GM19238 (cell line): Measurements from ENCODE around the gene RAB3IL1.
"Not testable (repeated sequence)": the region's sequence is repeated elsewhere in the genome, so short reads cannot be mapped to it uniquely, and the experiment has no call there.

Experiments used
- DNase-seq: peaks from one replicate; pipeline ENCODE4 v3.0.0; 2011; ENCODE audit warnings: low spot score; ENCODE audit not compliant: insufficient read length

RAB3IL1 gene

GRCh38 chr11:61887839-61888494 lies 29.4 kb downstream of the RAB3IL1 start:
- no peak for DNase-seq

DNA sequence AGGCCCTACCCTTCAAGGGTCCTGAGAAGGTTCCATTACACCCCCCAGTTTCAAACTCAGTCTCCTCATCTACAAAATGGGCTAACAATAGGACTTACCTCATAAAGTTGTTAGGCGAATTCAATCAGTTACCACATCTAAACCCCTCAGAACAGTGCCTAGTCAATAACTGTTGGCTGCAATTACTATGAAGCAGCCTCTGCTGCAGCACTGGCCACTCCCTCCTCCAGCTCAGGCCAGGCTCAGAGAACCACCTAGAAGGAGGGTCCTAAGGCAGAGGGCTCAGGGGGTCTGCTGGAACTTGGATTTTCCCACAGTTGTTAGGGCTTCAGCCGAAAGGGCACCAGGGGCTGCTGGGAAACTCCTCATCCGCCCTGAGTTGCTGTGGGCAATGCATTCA lies 30.7 kb downstream of the RAB3IL1 start:
- no peak for DNase-seq

DNA sequence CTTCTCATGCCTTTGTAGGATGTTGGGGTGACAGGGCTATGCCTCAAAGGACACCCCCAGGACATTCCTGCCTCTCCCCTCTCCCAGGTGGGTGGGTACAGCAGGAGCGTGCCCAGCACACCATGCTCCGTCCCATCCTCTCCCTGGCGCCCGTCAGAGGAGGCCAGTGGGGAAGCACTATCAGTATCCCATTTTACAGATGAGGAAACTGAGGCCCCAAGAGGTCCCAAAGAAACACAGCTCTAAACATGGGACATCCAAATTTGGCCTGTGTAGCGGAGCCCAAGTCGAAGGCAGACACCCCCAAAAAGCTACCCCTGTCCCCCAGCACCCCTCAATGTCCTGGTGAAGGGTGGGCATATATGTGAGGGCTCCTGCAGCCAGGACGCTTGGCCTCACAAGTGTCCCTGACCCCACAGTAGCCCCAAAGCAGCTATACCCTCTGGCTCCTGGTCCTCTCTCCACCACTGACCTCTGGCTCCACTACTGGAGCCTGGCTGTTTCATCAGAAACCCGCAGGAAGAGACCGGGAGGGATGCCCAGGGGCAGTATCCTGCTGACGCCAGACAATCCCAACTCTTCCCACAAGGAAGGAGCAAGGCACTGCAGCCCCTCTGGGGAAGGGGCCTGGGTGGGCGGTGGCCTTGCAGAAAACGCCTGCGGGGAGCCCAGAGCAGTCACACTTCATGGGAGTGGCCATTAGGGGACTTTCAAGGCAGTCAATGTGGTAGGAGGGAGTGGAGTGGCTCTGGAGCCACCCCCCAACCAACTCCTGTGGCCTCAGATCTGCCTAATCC lies 31.4 kb downstream of the RAB3IL1 start:
- no peak for DNase-seq

DNA sequence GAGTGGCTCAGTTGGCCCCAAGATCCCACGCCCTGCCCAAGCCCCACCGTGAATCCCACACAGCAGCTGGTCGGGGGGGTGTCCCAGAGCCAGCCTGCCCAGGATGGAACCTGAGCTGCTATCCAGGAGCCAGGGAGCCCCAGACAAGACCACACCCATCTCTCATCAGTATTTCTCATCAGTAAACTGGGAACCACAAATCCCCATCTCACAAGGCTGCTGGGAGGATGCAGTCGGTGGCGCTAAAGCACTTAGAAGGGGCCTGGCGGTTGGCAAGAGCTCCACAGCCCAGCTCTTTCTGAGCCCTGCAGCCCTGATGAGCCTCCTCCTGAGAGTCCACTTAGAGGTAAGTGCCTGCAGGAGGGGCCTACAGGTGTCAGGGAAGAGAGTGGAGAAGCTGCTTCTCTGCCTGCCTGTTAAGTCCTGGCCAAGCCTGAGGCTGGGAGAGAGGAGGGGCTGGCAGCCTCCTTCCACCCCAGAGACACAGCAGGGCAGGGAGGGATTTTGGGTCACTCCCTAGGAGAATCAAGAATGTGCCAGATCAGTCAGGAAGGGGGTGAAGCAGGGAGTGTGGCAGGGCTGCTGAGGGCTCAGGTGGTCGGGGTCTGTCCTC lies 32.1 kb downstream of the RAB3IL1 start:
- DNase-seq, result no peak

DNA sequence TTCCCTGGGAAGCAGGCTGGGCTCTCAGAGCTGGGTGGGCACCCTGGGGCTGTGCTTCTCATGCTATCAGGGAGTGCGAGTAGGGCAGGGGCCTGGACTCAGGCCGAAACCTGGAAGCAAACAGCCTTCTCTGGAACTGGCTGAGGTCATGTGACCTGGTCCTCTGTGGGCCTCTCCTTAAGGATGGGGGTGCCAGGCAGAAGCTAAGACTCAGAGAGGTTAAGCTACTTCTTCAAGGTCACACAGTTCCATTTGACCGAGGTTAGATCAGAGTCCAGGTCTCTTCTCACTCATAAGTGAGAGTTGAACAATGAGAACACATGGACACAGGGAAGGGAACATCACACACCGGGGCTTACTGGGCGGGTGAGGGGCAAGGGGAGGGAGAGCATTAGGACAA lies 33.4 kb downstream of the RAB3IL1 start:
- no peak for DNase-seq

GRCh38 chr11:61883327-61883726 lies 34.0 kb downstream of the RAB3IL1 start:
- DNase-seq, result no peak

- no peak for DNase-seq
Measured at GRCh38 chr11:61882879-61883278, 34.5 kb downstream of the RAB3IL1 start.

GRCh38 chr11:61882267-61882666 lies 35.1 kb downstream of the RAB3IL1 start:
- not testable (repeated sequence) for DNase-seq

DNA sequence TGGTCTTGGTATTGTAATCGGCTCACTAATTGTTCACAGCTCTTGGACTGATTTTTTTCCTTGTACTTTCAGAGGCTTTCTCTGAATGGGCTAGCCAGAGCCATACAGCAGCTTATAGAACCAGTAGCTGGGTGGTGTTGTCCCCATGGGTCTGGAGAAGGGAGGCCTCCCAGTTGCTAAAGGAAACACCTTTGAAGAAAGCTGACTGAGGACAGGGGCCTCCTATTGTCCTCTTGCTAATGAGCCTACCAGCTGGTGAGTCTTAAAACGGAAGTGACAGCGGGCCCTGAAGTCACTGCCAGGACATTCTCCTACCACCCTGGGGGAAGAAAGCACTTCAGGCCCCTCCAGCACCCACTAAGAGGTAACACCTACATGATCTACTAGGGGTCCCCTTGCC lies 36.0 kb downstream of the RAB3IL1 start:
- no peak for DNase-seq

DNA sequence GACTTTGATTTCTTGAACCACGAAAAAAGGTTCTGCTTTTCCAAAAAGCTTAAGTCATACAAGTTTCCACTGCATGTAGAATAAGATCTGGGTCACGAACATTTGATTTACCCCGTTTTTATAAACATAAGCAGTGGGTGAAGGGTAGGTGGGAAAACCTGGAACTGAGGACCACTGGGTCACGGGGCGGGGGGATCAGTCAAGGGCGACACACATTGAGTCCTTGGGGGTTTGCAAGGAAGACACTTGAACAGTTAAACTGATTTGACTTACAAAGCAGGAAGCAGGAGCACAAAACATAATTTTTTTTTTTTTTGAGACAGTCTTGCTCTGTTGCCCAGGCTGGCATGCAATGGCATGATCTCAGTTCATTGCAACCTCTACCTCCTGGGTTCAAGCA lies 36.9 kb downstream of the RAB3IL1 start:
- no peak for DNase-seq

DNA sequence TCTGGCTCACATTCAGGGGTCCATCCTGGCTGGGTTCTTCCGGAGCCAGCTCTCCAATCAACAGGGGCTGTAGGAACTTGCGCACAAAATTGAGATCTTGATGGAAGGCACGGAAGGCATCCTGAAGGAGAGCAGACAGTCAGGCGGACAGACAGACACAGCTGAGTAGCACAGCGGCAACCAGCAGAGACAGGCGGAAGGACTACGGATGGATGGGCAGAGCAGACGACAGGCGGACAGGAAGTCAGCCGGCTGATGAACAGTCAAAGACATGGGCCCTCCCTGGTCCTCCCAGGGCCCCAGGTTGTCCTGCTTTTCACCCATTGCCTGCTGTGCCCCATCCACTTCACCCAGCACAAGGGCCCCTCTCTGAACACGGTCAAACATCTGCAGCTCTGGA lies 37.3 kb downstream of the RAB3IL1 start:
- DNase-seq, result peak; percentile 57

- DNase-seq, result no peak
Measured at GRCh38 chr11:61879152-61879551, 38.2 kb downstream of the RAB3IL1 start.

DNA sequence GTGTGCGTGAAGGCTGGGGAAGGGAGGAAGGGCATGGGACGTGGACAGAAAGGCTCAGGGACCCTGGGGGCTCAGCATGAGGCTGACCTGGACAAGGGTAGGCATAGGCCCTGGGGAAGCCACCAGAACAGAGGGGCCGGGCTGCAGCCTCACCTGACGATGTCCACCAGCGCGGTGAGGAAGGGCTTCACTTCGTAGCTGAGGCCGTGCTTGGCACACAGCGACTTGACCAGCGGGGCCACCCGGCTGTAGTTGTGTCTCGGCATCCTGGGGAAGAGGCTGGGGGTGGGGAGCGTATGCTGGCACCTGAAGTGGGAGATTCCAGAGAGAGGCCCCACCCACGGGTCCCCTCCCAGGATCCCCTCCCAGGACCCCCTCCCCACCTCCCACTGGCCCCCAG lies 41.7 kb downstream of the RAB3IL1 start:
- DNase-seq, result no peak

- DNase-seq, result no peak
Measured at GRCh38 chr11:61874853-61875252, 42.5 kb downstream of the RAB3IL1 start.

DNA sequence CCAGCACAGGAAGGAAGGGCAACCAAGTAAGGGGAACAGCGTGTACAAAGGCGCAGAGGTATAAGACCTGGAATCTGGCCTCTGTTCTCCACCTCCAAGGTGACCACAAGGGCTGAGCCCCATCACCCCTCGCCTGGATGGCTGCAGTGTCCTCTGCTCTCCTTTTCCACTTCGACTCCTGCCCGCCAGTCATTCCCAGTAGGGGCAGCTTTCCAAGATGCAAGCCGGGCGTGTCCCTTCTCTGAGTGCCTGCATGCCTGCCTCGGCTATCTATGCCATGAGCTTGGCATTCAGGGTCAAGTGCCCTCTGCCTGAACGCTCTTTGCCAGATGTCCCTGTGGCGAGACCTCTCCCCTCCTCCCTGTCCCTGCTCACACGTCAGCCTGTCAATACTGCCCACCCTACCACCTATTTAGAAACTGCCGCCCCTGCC lies 43.0 kb downstream of the RAB3IL1 start:
- DNase-seq, result no peak

DNA sequence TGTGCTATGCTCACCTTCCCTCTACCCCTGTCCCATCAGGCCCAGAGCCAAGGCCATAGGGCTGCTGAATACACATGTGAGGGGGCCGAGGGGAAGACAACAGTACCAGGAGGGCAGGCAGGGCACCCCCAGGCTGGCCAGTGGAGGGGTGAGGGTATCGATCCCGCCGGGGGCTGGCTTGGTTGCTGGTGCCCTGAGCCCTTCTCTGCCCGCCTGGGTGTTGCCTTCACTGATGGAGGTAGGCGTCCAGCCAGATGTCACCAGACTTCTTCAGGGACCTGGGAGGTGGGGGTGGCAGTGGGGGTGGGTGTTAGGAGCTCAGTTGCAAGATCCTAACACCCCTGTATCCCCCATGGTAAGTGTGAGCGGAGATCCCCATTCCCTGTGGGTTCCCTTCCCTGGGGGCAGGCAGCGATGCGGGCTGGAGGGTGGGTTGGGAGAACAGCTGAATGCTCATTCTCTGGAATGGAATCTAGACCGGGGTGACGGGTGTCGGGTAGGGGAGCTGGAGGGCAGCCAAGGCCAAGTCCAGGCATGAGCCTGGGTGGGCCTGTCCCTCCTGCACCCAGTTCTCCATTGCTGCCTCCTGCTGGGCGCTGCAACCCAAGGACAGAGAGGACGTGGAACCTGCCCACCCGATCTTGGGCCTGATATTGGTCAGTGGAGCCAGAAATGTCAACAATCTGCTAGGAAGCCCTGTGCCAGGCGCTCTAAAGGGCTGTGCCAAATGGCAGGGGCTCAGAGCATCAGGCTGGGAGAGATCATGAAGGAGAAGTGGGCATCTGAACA lies 43.6 kb downstream of the RAB3IL1 start:
- DNase-seq, result no peak

- DNase-seq, result no peak
Measured at GRCh38 chr11:61872935-61873565, 44.3 kb downstream of the RAB3IL1 start.

DNA sequence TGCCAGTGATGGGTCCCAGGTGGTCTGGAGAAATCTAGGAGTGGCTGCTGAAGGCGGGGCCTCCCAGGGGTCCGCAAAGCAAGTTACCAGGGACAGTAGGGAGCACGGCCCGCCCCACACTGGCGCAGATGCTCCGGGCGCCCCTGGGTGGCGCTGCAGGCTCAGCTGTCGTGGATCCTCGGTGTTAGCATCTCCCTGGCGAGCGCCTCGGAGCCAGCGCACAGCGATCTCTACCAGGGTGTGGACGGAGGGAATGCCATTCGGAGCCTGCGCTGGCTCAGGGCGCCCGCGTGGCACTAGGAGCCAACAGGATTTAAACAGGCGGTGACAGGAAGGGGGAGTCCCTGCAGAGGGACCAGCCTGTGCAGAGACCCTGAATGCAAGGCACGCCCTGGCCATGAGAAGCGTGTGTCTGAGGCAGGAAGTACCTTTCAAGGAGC lies 46.2 kb downstream of the RAB3IL1 start:
- DNase-seq, result peak; percentile 75

- no peak for DNase-seq
Measured at GRCh38 chr11:61870541-61871031, 46.8 kb downstream of the RAB3IL1 start.

- DNase-seq, result no peak
Measured at GRCh38 chr11:61869708-61870451, 47.5 kb downstream of the RAB3IL1 start.

DNA sequence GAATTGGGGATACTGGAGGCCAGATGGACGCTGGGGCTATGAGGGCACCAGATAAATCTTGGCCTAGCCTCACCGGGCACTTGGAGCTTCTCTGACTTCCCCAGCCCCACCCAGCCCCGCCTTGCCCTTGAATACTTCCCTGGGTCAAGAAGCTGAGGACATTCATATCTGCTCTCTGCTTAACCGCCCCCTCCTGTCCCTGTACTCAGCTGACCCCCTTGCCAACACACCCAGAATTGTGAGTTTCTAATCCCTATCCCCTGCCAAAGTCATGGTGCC lies 48.0 kb downstream of the RAB3IL1 start:
- DNase-seq, result no peak
